ENCODE measurements around the gene LDB2. TPM values are rescaled to one million over a fixed set of nuclear protein-coding genes. Genes with fewer than 3 reads are reported as not detected.

The LDB2 gene
- total RNA-seq, 1 donor, result 18.8 TPM

DNA sequence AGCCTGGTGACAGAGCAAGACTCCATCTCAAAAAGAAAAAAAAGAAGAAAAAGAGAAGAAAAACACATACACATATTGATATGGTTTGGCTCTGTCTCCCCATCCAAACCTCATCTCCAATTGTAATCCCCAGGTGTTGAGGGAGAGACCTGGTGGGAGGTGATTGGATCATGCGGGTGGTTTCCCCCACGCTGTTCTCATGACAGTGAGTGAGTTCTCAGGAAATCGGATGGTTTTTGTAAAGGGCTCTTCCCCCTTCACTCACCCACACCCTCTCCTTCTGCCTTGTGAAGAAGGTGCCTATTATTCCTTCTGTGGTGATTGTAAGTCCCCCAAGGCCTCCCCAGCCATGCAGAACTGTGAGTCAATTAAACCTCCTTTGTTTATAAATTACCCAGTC is 68.4 kb downstream of the LDB2 start:
- Histone ChIP-seq H3K4me1 (ENCODE audit: insufficient read depth, low read length) (peaks cover 5% of the 10 kb centered on the region), H2AFZ (ENCODE audit: low read length) (no peak overlapping the region), H3K4me2 (ENCODE audit: insufficient read depth, low read length) (no peak overlapping the region), H3K79me2 (ENCODE audit: insufficient read depth, low read length) (no peaks in the 10 kb centered on the region), H3K36me3 (ENCODE audit: insufficient read depth, low read length) (no peaks in the 10 kb centered on the region), H3K27ac (ENCODE audit: low read depth, low read length) (no peak overlapping the region), H3K27me3 (ENCODE audit: insufficient read depth, low read length) (no peaks in the 10 kb centered on the region), H3K9me3 (ENCODE audit: low read depth, low read length) (no peaks in the 10 kb centered on the region), H3K4me3 (ENCODE audit: insufficient read depth, low read length) (no peak overlapping the region), H4K20me1 (ENCODE audit: insufficient read depth, low read length) (no peaks in the 10 kb centered on the region)
- TF ChIP-seq, protein P1, sequence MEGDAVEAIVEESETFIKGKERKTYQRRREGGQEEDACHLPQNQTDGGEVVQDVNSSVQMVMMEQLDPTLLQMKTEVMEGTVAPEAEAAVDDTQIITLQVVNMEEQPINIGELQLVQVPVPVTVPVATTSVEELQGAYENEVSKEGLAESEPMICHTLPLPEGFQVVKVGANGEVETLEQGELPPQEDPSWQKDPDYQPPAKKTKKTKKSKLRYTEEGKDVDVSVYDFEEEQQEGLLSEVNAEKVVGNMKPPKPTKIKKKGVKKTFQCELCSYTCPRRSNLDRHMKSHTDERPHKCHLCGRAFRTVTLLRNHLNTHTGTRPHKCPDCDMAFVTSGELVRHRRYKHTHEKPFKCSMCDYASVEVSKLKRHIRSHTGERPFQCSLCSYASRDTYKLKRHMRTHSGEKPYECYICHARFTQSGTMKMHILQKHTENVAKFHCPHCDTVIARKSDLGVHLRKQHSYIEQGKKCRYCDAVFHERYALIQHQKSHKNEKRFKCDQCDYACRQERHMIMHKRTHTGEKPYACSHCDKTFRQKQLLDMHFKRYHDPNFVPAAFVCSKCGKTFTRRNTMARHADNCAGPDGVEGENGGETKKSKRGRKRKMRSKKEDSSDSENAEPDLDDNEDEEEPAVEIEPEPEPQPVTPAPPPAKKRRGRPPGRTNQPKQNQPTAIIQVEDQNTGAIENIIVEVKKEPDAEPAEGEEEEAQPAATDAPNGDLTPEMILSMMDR (IDR thresholded peaks at IDR 0.05; ENCODE audit: extremely low read depth, low read depth, low read length), result no peak
- no peak for DNase-seq (ENCODE audit: insufficient read length, low spot score, missing footprints)

DNA sequence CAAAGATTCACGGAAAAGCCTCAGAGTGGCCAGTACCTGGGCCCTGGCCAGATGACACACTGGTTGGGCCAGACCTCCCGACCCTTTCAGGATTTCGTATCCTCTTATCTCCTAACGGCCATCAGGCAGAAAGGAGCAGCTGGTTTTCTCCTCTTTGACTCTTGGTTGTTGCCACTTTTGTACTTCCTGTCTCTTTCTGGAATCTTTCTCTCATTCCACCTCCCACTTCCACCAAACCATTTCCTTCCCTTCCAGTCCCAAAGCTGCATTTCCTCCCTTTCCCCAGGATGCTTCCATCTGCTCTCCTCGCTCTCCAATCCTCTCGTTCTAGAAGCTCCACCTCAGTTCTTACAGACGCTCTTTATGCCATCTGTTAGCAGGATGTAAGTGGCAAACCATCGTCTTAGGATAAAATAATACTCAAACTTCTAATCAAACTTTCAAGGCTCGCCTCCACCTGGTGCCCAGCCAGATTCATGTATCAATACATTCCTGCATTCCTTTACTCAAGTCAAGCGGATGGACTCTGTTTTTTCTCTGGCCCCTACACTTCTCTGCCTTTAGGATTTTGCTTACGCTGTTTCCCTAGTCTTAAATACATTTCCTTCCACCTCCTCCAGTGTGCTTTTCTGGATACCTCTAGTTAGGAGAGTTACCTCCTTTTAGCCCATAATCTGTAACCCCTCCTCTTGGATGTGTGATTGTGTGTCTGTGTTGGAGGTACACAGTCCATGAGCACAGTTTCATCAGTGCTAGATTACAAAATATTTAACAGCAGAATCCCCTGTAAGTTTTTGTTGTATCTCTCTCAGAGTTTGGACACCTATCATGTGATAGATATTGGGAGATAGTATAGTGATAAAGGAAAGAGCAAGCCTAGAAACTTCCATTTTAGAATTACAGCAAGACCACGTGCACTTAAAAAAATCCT is 70.4 kb downstream of the LDB2 start:
- DNase-seq (ENCODE audit: insufficient read length, low spot score, missing footprints), result peak; percentile 54
- peaks cover 5% of the 10 kb centered on the region for H3K4me1 ChIP-seq (ENCODE audit: insufficient read depth, low read length)
- TF ChIP-seq, protein P1 (IDR thresholded peaks at IDR 0.05; ENCODE audit: extremely low read depth, low read depth, low read length), result no peak
- no peaks in the 10 kb centered on the region for H3K79me2 ChIP-seq (ENCODE audit: insufficient read depth, low read length)
- H3K9me3 ChIP-seq (ENCODE audit: low read depth, low read length), result no peaks in the 10 kb centered on the region
- no peak overlapping the region for H3K4me3 ChIP-seq (ENCODE audit: insufficient read depth, low read length)
- no peaks in the 10 kb centered on the region for H3K27me3 ChIP-seq (ENCODE audit: insufficient read depth, low read length)
- H2AFZ ChIP-seq (ENCODE audit: low read length), result no peak overlapping the region
- H3K36me3 ChIP-seq (ENCODE audit: insufficient read depth, low read length), result no peaks in the 10 kb centered on the region
- no peak overlapping the region for H3K4me2 ChIP-seq (ENCODE audit: insufficient read depth, low read length)
- no peaks in the 10 kb centered on the region for H4K20me1 ChIP-seq (ENCODE audit: insufficient read depth, low read length)
- H3K27ac ChIP-seq (ENCODE audit: low read depth, low read length), result no peak overlapping the region

DNA sequence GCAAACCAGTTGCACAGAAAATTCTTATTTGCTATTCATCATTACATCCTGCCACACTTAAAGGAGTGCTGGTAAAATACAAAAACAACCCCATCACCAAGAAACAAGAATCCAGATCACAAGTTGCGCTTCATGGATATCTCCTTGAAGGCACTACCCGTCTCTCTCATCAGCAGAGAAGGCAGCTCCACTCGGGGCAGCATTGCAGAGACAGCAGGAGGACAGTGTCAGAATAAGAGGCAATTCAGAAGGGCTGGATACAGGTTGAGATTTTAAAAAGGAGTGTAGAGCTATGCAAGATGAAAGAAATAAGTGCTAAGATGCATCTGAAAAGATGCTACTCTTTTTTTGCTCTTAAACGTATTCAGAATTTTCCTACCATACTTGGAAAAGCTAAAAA is 71.4 kb downstream of the LDB2 start:
- Histone ChIP-seq H3K4me1 (ENCODE audit: insufficient read depth, low read length) (peaks cover 5% of the 10 kb centered on the region), H2AFZ (ENCODE audit: low read length) (no peak overlapping the region), H3K4me2 (ENCODE audit: insufficient read depth, low read length) (no peak overlapping the region), H3K9me3 (ENCODE audit: low read depth, low read length) (no peaks in the 10 kb centered on the region), H3K27me3 (ENCODE audit: insufficient read depth, low read length) (no peaks in the 10 kb centered on the region), H3K27ac (ENCODE audit: low read depth, low read length) (no peak overlapping the region), H3K4me3 (ENCODE audit: insufficient read depth, low read length) (no peak overlapping the region), H4K20me1 (ENCODE audit: insufficient read depth, low read length) (no peaks in the 10 kb centered on the region), H3K79me2 (ENCODE audit: insufficient read depth, low read length) (no peaks in the 10 kb centered on the region), H3K36me3 (ENCODE audit: insufficient read depth, low read length) (no peaks in the 10 kb centered on the region)
- DNase-seq (ENCODE audit: insufficient read length, low spot score, missing footprints), result no peak
- TF ChIP-seq, protein P1 (IDR thresholded peaks at IDR 0.05; ENCODE audit: extremely low read depth, low read depth, low read length), result no peak

DNA sequence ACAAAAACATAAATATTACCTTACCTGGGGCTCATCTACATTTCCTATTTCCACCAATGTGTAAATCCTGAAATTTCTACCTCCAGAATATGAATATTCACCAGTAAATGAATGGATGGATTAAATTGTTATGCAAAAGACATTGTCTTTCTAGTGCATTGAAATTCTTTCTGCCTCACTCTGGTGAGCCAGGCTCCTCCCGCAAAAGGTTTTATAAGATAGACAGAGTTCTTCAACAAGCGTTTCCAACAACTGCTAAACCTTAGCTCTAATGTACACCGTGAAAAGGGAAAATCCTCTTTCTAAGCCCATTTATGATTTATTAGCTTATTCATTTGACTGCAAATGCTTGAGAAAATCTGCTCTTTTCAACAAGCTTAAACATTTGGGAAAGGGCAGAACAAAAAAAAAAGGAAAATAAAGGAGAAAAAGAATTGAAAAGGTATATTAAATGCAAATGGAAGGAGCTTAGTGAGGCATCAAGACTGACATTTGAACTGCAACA is 72.0 kb downstream of the LDB2 start:
- Histone ChIP-seq H3K36me3 (ENCODE audit: insufficient read depth, low read length) (no peaks in the 10 kb centered on the region), H3K9me3 (ENCODE audit: low read depth, low read length) (no peaks in the 10 kb centered on the region), H4K20me1 (ENCODE audit: insufficient read depth, low read length) (no peaks in the 10 kb centered on the region), H3K4me3 (ENCODE audit: insufficient read depth, low read length) (no peak overlapping the region), H3K27me3 (ENCODE audit: insufficient read depth, low read length) (no peaks in the 10 kb centered on the region), H3K4me1 (ENCODE audit: insufficient read depth, low read length) (peaks cover 5% of the 10 kb centered on the region), H3K4me2 (ENCODE audit: insufficient read depth, low read length) (no peak overlapping the region), H2AFZ (ENCODE audit: low read length) (no peak overlapping the region), H3K79me2 (ENCODE audit: insufficient read depth, low read length) (no peaks in the 10 kb centered on the region), H3K27ac (ENCODE audit: low read depth, low read length) (no peak overlapping the region)
- TF ChIP-seq, protein P1 (IDR thresholded peaks at IDR 0.05; ENCODE audit: extremely low read depth, low read depth, low read length), result no peak
- DNase-seq (ENCODE audit: insufficient read length, low spot score, missing footprints), result no peak

All from osteoblast (primary cell).